Brain microvascular endothelial cell (primary cell): ENCODE results near the gene GNA15.

ENCODE experiments used
- DNase-seq: peaks from one replicate; pipeline ENCODE4 v3.0.0-alpha.2; 2020
- H3K27ac ChIP-seq: fragments of 250-450 bp; sonication (Bioruptor Pico); 2 replicates; pipeline ENCODE4 v1.5.1; 2020; ENCODE audit warnings: mild to moderate bottlenecking, moderate library complexity
- H3K27me3 ChIP-seq: fragments of 250-450 bp; sonication (Bioruptor Pico); replicated peaks from 2 replicates; pipeline ENCODE4 v1.5.1; 2020; ENCODE audit warnings: mild to moderate bottlenecking
- H3K36me3 ChIP-seq: fragments of 250-450 bp; sonication (Bioruptor Pico); replicated peaks from 2 replicates; pipeline ENCODE4 v1.5.1; 2020; ENCODE audit warnings: mild to moderate bottlenecking
- H3K4me3 ChIP-seq: 2 replicates; pipeline ENCODE4 v1.5.1; 2011; ENCODE audit warnings: low read depth, mild to moderate bottlenecking, control low read depth, low read length, moderate library complexity
- in situ Hi-C: cut with HindIII; loops from 2 replicates; pipeline ENCODE4 v1.10.0; 2017; ENCODE audit warnings: low sequenced_read_pairs, low pct_ligation_motif_present
- TF ChIP-seq, protein P1 (sequence below): IDR thresholded peaks from 2 replicates; pipeline ENCODE4 v1.5.1; 2011; ENCODE audit warnings: low read depth, mild to moderate bottlenecking, moderate library complexity, low read length, control low read depth, inconsistent platforms; ENCODE audit errors: missing control alignments

The GNA15 gene

DNA sequence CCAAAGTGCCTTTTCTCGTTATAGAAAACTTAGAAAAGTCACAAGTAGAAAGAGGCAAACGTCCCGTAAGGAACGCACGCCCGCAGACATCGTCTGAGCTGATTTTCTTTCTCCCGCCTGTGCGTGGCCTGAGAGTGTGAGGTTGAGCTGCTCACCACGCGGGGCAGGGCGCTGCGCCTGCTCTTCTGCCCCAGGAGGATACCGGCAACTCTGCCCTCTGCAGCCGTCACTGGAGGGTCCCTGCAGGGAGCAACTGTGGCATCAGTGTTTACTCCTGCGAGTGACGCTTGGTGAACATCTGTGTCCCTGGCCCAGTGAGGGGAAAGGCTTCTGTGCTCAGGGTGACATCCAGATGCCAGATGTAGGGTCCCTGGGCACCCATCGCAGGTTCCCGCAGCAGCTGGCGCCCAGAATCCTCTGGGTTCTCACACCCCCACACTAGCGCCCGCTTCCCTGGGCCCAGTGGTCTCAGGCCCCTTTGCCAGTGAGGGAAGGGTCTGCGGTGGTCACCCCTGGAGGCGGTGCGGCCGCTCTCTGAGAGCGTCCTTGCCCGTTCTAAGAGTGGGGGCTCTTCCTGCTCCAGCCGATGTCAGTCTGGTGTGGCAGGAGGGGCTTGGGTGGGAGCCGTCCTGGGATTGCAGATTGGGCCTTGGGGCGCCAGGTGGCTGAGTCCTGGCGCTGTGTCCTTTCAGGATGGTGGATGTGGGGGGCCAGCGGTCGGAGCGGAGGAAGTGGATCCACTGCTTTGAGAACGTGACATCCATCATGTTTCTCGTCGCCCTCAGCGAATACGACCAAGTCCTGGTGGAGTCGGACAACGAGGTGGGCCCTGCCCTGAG is 17.4 kb upstream of the GNA15 start:
- in situ Hi-C loops = no loop called here
- TF ChIP-seq, protein P1, sequence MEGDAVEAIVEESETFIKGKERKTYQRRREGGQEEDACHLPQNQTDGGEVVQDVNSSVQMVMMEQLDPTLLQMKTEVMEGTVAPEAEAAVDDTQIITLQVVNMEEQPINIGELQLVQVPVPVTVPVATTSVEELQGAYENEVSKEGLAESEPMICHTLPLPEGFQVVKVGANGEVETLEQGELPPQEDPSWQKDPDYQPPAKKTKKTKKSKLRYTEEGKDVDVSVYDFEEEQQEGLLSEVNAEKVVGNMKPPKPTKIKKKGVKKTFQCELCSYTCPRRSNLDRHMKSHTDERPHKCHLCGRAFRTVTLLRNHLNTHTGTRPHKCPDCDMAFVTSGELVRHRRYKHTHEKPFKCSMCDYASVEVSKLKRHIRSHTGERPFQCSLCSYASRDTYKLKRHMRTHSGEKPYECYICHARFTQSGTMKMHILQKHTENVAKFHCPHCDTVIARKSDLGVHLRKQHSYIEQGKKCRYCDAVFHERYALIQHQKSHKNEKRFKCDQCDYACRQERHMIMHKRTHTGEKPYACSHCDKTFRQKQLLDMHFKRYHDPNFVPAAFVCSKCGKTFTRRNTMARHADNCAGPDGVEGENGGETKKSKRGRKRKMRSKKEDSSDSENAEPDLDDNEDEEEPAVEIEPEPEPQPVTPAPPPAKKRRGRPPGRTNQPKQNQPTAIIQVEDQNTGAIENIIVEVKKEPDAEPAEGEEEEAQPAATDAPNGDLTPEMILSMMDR = no peak
- Histone ChIP-seq H3K27me3 (no peaks in the 10 kb centered on the region), H3K4me3 (no peak overlapping the region), H3K27ac (no peak overlapping the region), H3K36me3 (peaks cover 12% of the 10 kb centered on the region)
- no peak for DNase-seq

DNA sequence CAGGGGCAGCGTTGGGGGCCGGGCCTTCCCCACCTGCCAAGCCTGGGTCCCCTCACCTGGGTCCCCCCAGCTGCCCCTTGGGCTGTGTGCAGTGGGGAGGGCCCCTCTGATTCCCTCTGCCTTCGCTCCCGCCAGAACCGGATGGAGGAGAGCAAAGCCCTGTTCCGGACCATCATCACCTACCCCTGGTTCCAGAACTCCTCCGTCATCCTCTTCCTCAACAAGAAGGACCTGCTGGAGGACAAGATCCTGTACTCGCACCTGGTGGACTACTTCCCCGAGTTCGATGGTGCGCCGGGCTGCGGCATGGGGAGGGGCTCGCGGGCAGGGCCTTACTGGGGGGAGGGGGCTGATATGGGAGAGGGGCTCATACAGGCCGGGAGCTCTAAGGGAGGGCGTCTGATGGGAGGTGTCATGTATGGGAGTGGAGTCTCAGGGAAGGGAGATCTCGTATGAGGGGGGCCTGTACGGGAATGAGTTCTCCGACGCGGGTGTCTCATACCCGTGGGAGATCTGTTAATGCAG is 16.7 kb upstream of the GNA15 start:
- DNase-seq = no peak
- in situ Hi-C loops = no loop called here
- TF ChIP-seq, protein P1 = no peak
- Histone ChIP-seq H3K4me3 (no peak overlapping the region), H3K36me3 (peaks cover 12% of the 10 kb centered on the region), H3K27me3 (no peaks in the 10 kb centered on the region), H3K27ac (no peak overlapping the region)

DNA sequence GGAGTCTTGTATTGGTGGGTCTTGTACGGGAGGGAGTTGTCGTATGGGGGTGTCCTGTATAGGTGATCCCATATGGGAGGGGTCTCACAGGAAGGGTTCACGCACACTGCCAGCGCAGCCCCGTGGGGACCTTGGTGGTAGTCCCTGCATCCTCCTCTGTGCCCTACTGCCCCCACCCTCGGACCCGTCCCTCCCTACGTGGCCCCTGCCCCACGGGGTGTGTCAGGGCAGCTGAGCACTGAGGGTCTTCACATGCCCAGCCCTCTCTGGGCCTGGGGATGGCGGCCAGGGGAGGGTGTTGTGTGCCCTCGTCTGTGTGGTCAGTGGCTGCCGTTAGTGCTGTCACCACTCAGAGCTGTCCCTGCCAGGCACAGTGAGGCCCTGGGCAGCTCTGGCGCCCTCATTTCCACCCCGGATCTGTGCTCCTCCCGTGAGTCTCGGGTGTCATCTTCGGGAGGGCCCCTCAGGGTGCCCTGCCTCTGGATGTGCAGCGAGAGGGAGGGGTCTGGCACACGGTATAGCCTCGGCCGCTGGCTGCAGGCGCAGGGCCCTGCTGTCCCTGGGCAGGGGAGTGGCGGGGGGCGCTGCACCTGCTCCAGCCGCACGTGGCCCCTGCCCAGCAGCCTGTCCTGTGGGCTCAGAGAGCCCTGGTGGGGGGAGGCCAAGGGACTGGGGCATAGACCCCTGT is 16.0 kb upstream of the GNA15 start:
- Histone ChIP-seq H3K27ac (no peak overlapping the region), H3K4me3 (no peak overlapping the region), H3K36me3 (peaks cover 12% of the 10 kb centered on the region), H3K27me3 (no peaks in the 10 kb centered on the region)
- no peak for DNase-seq
- in situ Hi-C loops = no loop called here
- TF ChIP-seq, protein P1 = no peak

DNA sequence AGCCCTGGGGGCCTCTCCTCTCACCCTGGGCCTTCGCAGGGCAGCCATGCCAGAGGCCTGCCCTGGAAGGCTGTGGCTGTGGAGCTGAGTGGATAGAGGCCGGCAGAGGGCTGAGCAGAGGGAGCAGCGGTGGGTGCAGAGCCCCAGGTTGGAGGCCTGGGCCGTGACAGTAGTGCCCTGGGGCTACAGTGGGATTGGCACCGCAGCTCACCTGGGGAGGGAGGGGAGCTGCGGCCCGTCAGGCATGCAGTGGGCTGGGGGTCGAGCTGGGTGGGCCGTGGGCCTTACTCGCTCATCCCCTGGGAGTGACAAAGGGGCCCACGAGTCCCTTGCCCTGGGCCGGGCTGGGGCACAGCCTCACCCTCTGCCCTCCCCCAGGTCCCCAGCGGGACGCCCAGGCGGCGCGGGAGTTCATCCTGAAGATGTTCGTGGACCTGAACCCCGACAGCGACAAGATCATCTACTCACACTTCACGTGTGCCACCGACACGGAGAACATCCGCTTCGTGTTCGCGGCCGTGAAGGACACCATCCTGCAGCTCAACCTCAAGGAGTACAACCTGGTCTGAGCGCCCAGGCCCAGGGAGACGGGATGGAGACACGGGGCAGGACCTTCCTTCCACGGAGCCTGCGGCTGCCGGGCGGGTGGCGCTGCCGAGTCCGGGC is 15.1 kb upstream of the GNA15 start:
- DNase-seq = no peak
- Histone ChIP-seq H3K4me3 (no peak overlapping the region), H3K36me3 (peaks cover 12% of the 10 kb centered on the region), H3K27ac (no peak overlapping the region), H3K27me3 (no peaks in the 10 kb centered on the region)
- in situ Hi-C loops = no loop called here
- TF ChIP-seq, protein P1 = no peak

DNA sequence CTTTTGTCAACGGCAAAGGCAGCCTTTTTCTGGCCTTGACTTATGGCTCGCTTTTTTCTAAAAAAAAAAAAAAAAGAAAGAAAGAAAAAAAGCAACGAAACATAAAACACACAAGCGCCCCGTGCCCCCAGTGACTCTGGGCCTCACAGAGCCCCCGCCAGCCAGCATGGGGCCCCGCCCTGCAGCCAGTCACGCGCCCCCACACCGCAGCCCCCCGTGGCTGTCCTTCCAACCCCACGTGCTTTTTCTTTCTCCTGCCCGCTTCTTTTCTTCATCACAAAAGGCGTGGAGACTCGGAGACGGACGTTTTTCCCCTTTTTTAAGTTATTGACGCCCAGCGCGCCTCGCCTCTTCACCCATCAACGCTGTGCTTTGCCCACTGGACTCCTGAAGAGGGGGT is 14.4 kb upstream of the GNA15 start:
- peaks cover 12% of the 10 kb centered on the region for H3K36me3 ChIP-seq
- no peak overlapping the region for H3K4me3 ChIP-seq
- TF ChIP-seq, protein P1 = no peak
- H3K27ac ChIP-seq = no peak overlapping the region
- DNase-seq = no peak
- H3K27me3 ChIP-seq = no peaks in the 10 kb centered on the region
- in situ Hi-C loops = no loop called here
